LNCaP clone FGC (cell line): ENCODE data around the gene ADSS1.

Experiments
- DNase-seq: peaks from one replicate; pipeline ENCODE4 v3.0.0-alpha.2; 2011; ENCODE audit warnings: low read depth
- H3K4me3 ChIP-seq: 2 replicates; pipeline ENCODE4 v1.5.1; 2011; ENCODE audit warnings: mild to moderate bottlenecking, low read depth, low read length, control low read depth
- TF ChIP-seq, protein P1 (sequence below): IDR thresholded peaks from 2 replicates; pipeline ENCODE4 v1.5.1; 2012; ENCODE audit warnings: mild to moderate bottlenecking; ENCODE audit not compliant: control insufficient read depth, insufficient read depth; ENCODE audit errors: extremely low read depth

ADSS1 gene

GRCh38 chr14:104692939-104693315, 31.1 kb upstream of the ADSS1 start:
- H3K4me3 ChIP-seq: no peak overlapping the region
- no peak for DNase-seq
- TF ChIP-seq, protein P1, sequence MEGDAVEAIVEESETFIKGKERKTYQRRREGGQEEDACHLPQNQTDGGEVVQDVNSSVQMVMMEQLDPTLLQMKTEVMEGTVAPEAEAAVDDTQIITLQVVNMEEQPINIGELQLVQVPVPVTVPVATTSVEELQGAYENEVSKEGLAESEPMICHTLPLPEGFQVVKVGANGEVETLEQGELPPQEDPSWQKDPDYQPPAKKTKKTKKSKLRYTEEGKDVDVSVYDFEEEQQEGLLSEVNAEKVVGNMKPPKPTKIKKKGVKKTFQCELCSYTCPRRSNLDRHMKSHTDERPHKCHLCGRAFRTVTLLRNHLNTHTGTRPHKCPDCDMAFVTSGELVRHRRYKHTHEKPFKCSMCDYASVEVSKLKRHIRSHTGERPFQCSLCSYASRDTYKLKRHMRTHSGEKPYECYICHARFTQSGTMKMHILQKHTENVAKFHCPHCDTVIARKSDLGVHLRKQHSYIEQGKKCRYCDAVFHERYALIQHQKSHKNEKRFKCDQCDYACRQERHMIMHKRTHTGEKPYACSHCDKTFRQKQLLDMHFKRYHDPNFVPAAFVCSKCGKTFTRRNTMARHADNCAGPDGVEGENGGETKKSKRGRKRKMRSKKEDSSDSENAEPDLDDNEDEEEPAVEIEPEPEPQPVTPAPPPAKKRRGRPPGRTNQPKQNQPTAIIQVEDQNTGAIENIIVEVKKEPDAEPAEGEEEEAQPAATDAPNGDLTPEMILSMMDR: no peak

DNA sequence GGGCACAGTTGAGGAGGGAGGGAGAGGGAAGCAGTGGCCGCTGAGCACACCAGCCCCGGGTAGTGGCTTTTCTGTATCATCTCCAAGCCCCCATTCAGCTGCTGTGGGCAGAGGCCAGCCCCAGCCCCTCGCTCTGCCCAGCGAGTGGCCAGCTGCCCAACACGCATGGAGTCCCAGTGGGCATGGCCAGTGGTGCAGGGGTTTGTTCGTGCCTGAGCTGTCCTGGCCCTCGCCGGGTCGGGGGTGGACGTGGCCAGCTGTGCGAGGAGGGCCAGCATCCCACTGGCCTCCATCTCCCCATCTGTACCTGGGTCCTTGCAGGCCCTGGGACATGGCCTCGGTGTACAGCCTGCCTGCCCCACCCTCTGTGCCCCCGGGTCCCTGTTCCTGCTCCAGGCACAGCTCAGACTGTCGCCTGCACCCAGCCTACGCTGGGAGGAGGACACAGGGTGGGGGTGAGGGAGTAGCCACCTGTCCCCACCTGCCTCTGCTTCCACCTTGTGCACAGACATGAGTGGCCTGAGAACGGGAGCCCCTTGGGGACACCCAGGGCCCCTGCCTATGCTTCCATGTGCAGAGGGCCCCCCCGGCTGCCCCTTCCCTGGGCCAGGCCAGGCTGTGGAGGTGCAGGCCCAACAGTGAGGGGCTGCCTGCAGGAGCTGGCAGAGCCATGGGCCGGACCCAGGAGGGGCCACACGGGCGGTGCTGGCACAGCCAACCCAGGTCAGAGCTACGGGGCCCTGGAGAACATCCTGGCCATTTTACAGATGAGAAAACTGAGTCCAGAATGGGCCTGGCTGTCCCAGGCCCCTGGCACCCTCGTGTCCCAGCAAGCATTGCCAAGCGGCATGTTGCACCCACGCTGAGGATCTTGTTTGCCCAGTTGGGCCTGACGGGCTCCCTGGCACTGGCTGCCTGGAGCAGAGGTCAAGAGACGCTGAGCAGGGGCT, 30.3 kb upstream of the ADSS1 start:
- no peak overlapping the region for H3K4me3 ChIP-seq
- TF ChIP-seq, protein P1: no peak
- peak; percentile 50 for DNase-seq

- no peak overlapping the region for H3K4me3 ChIP-seq
- no peak for DNase-seq
- TF ChIP-seq, protein P1: no peak
Observed at GRCh38 chr14:104694475-104694950, 29.5 kb upstream of the ADSS1 start.

GRCh38 chr14:104694991-104695659, 28.9 kb upstream of the ADSS1 start:
- TF ChIP-seq, protein P1: no peak
- DNase-seq: no peak
- H3K4me3 ChIP-seq: no peak overlapping the region

- H3K4me3 ChIP-seq: no peak overlapping the region
- no peak for DNase-seq
- TF ChIP-seq, protein P1: no peak
Observed at GRCh38 chr14:104695660-104696000, 28.4 kb upstream of the ADSS1 start.

GRCh38 chr14:104696671-104697316, 27.2 kb upstream of the ADSS1 start:
- no peak overlapping the region for H3K4me3 ChIP-seq
- TF ChIP-seq, protein P1: no peak
- no peak for DNase-seq
